Transverse colon (tissue), 4 donors: ENCODE results near the gene MPLKIP. TPM values are rescaled to one million over a fixed set of nuclear protein-coding genes. Genes with fewer than 3 reads are reported as not detected.

ENCODE experiments used
- DNase-seq: peaks from one replicate; pipeline ENCODE4 v3.0.0-alpha.2; 2019
- H3K27ac ChIP-seq, 4 donors: fragments of 200-600 bp; sonication (generic); 2 replicates each; pipeline ENCODE4 v1.5.1; 2016 to 2018; ENCODE audit warnings: inconsistent platforms in 4 of 4
- H3K27me3 ChIP-seq: fragments of 200-600 bp; sonication (generic); 2 replicates; pipeline ENCODE4 v1.5.1; 2017; ENCODE audit warnings: inconsistent platforms
- H3K36me3 ChIP-seq, 4 donors: fragments of 200-600 bp; sonication (generic); 2 replicates each; pipeline ENCODE4 v1.5.1; 2017 to 2019; ENCODE audit warnings: inconsistent platforms in 4 of 4
- H3K4me1 ChIP-seq, 4 donors: fragments of 200-600 bp; sonication (generic); 2 replicates each; pipeline ENCODE4 v1.5.1; 2017 to 2020; ENCODE audit warnings: inconsistent platforms in 4 of 4
- H3K4me3 ChIP-seq, 4 donors: fragments of 200-600 bp; sonication (generic); 1 replicate in 1 of 4; 2 replicates in 3 of 4; pipeline versions ENCODE4 v1.5.1 to v1.6.1; 2017 to 2019; ENCODE audit warnings: inconsistent platforms in 4 of 4
- H3K9me3 ChIP-seq, 2 donors: fragments of 200-600 bp; sonication (generic); 2 replicates each; pipeline ENCODE4 v1.5.1; 2017 to 2019; ENCODE audit warnings: inconsistent platforms in 2 of 2
- EP300 ChIP-seq: sonication (generic); formaldehyde crosslinking; IDR thresholded peaks from one replicate; pipeline ENCODE4 v1.6.1; 2017; ENCODE audit warnings: antibody characterized with exemption, low read depth
- POLR2A ChIP-seq: fragments of 450-650 bp; IDR thresholded peaks from one replicate; pipeline ENCODE4 v1.6.1; 2016; ENCODE audit warnings: antibody characterized with exemption, mild to moderate bottlenecking, moderate library complexity
- POLR2AphosphoS5 ChIP-seq, 3 donors: sonication (generic); formaldehyde crosslinking; IDR thresholded peaks; one replicate each; pipeline ENCODE4 v1.6.1; 2016; ENCODE audit warnings: antibody characterized with exemption in 3 of 3
- WGBS, 2 donors: methylation state at CpG; one replicate each; pipeline ENCODE4 v1.1.5; 2018; ENCODE audit warnings: low coverage in 1 of 2; 5-methylcytosine and 5-hydroxymethylcytosine counted together
- in situ Hi-C, 4 donors: fragments of 200-750 bp; cut with MboI; loops; one replicate each; pipeline versions ENCODE4 v1.15.0 to v1.15.1; 2017; ENCODE audit warnings: low sequenced_read_pairs in 3 of 4, low pct_ligation_motif_present in 1 of 4, low pct_unique_long_range_greater_than_20kb in 1 of 4
- intact Hi-C: fragments of 100-400 bp; cut with DNase I; formaldehyde crosslinking; loops from one replicate; pipeline ENCODE4 v1.15.1; 2023; ENCODE audit warnings: low total_unique reads
- total RNA-seq, 4 donors: library from RNA; depleted of rRNA; stranded (reverse); fragments of >200 nt; gene quantifications; one replicate each; pipeline ENCODE4 v1.1.0, GENCODE V29; 2016
- TF ChIP-seq, protein P1 (sequence below), 5 experiments: fragments of 200-600 bp in 3 of 5; fragments of 450-650 bp in 2 of 5; sonication (generic) in 3 of 5; IDR thresholded peaks; 1 replicate in 2 of 5; 2 replicates in 3 of 5; pipeline ENCODE4 v1.5.1; 2016 to 2017; ENCODE audit warnings: antibody characterized with exemption in 5 of 5, inconsistent platforms in 3 of 5, mild to moderate bottlenecking in 2 of 5, moderate library complexity in 1 of 5

The MPLKIP gene
- total RNA-seq, 4 donors from 2014 or later = 3.7 to 47.0 (median 25.9) TPM

DNA sequence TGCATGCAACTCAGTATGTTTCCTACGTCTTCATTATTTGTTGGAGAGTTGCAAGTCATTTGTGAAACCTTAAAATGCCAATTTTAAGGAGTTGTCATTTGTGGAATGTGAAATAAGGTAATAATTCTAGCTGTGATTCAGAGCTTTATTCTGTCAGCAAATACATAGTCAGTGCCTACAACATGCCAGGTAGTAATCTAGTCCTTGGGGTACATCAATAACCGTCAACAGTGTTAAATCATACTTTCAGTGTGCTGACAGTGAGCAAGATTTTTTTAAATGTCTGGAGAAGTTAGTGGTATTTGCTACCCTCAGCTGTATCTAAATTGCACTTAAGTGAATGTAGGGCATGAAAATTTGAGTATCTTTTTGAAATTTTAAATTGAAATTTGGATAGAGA, 36.7 kb downstream of the MPLKIP start:
- H3K27me3 ChIP-seq = no peaks in the 10 kb centered on the region
- H3K27ac ChIP-seq = no peak overlapping the region
- no peak for DNase-seq
- no peak overlapping the region for H3K4me3 ChIP-seq
- H3K9me3 ChIP-seq = no peaks in the 10 kb centered on the region
- H3K36me3 ChIP-seq = peaks cover 0 to 26% (median 10%) of the 10 kb centered on the region in 4 donors
- intact Hi-C loops = no loop called here
- 79 to 81% methylated on average over 2 of the region's 2 CpGs for WGBS, 2 donors
- in situ Hi-C loops = no loop called here
- TF ChIP-seq POLR2AphosphoS5 (IDR thresholded peaks at IDR 0.05) (no peak), POLR2A (no peak), EP300 (no peak)
- TF ChIP-seq, protein P1, sequence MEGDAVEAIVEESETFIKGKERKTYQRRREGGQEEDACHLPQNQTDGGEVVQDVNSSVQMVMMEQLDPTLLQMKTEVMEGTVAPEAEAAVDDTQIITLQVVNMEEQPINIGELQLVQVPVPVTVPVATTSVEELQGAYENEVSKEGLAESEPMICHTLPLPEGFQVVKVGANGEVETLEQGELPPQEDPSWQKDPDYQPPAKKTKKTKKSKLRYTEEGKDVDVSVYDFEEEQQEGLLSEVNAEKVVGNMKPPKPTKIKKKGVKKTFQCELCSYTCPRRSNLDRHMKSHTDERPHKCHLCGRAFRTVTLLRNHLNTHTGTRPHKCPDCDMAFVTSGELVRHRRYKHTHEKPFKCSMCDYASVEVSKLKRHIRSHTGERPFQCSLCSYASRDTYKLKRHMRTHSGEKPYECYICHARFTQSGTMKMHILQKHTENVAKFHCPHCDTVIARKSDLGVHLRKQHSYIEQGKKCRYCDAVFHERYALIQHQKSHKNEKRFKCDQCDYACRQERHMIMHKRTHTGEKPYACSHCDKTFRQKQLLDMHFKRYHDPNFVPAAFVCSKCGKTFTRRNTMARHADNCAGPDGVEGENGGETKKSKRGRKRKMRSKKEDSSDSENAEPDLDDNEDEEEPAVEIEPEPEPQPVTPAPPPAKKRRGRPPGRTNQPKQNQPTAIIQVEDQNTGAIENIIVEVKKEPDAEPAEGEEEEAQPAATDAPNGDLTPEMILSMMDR (IDR thresholded peaks at IDR 0.05) = no peak
- no peaks in the 10 kb centered on the region for H3K4me1 ChIP-seq

DNA sequence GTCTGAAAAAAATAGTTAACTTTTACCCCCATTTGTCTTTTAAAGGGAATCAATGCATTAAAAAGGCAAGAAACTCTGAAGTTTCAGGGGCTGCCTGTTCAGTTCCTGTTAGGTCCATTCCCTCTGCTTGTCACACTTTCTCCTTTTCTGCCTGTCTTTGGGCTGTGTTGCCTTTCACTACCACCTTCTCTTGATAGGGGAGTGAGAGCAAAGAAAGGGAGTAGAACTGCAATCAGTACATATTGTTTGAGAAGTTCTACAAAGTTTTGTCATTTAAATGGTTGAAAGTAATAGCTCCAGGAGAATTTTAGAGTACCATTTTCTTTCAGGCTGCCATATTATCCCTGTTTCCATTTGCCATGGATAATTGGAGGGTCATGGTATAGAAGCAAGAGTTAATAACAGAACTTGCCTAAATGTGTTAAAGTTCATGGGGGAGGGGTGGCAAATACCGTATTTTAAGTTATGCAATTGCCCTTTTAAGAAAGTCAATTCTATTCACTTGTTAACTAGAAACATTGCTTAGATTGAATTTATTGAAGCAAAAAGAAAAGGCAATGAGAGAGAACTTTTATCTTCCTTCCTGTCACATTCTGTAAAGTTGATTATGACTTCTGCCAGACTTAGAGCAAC, 38.6 kb downstream of the MPLKIP start:
- Histone ChIP-seq H3K4me1 (no peaks in the 10 kb centered on the region), H3K27me3 (no peaks in the 10 kb centered on the region), H3K4me3 (no peak overlapping the region), H3K36me3 (peaks cover 0 to 38% (median 16%) of the 10 kb centered on the region in 4 donors), H3K27ac (no peak overlapping the region), H3K9me3 (no peaks in the 10 kb centered on the region)
- in situ Hi-C loops = no loop called here
- intact Hi-C loops = no loop called here
- TF ChIP-seq EP300 (no peak), POLR2AphosphoS5 (IDR thresholded peaks at IDR 0.05) (no peak), POLR2A (no peak)
- TF ChIP-seq, protein P1 (IDR thresholded peaks at IDR 0.05) = no peak
- no peak for DNase-seq
- 25 to 42% methylated on average over 1 of the region's 1 CpG for WGBS, 2 donors

DNA sequence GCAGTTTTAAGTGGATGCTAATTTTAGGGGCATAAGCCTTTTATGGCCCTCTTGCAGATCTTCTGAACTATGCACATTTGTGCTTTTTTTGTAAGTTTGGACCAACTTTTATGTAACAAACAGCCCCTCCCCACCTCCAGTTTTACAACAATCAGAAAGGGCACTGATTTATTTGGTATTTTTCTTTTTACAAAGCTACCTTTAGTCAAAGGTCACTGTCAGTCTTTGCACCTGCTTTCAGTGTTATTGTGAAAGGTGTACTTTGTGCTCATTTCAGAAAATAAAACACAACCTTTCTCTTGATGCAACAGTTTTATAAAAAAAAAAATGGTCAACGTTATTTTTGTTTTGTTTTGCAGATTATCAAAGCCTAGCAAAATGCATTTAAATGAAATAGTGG, 39.2 kb downstream of the MPLKIP start:
- in situ Hi-C loops (no loop called here), intact Hi-C loops (no loop called here)
- no peak for DNase-seq
- 30 to 50% methylated on average over 1 of the region's 1 CpG for WGBS, 2 donors
- H3K36me3 ChIP-seq = peaks cover 0 to 38% (median 17%) of the 10 kb centered on the region in 4 donors
- H3K27me3 ChIP-seq = no peaks in the 10 kb centered on the region
- no peak overlapping the region for H3K27ac ChIP-seq
- H3K9me3 ChIP-seq = no peaks in the 10 kb centered on the region
- no peak overlapping the region for H3K4me3 ChIP-seq
- no peaks in the 10 kb centered on the region for H3K4me1 ChIP-seq
- TF ChIP-seq EP300 (no peak), POLR2A (no peak), POLR2AphosphoS5 (IDR thresholded peaks at IDR 0.05) (no peak)
- TF ChIP-seq, protein P1 (IDR thresholded peaks at IDR 0.05) = no peak

DNA sequence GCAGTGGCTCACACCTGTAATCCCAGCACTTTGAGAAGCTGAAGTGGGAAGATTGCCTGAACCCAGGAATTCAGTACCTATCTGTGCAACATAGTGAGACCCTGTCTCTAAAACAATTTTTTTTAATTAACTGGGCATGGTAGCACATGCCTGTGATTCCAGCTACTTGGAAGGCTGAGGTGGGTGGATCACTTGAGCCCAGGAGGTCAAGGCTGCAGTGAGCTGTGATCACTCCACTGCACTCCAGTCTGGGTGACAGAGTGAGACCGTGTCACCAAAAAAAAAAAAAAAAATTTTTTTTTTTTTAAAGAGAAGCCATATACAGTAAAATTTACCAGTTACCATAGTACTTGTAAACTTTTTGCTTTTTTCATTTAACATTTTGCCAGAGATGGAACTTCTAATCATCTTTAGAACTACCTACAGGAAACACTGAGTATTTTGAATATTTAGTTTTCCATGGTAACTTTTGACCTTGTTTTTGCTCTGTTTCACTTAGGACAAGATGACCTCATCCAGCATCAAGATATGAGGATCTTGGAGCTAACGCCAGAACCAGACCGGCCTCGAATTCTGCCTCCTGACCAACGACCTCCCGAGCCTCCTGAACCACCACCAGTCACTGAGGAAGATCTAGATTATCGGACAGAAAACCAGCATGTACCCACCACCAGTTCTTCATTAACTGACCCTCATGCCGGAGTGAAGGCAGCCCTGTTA, 40.6 kb downstream of the MPLKIP start:
- in situ Hi-C loops (no loop called here), intact Hi-C loops (no loop called here)
- H3K4me3 ChIP-seq = no peak overlapping the region
- H3K27ac ChIP-seq = no peak overlapping the region
- no peak for TF ChIP-seq EP300
- no peak for TF ChIP-seq POLR2A
- TF ChIP-seq POLR2AphosphoS5 (IDR thresholded peaks at IDR 0.05) = no peak
- TF ChIP-seq, protein P1 (IDR thresholded peaks at IDR 0.05) = no peak
- no peaks in the 10 kb centered on the region for H3K27me3 ChIP-seq
- no peaks in the 10 kb centered on the region for H3K9me3 ChIP-seq
- H3K4me1 ChIP-seq = no peaks in the 10 kb centered on the region
- DNase-seq = no peak
- 73 to 94% methylated on average over 3 to 8 of the region's 8 CpGs for WGBS, 2 donors
- peaks cover 0 to 46% (median 22%) of the 10 kb centered on the region in 4 donors for H3K36me3 ChIP-seq
